Liver (tissue), 9 donors: ENCODE data around the gene MAGEF1. TPM values are rescaled to one million over a fixed set of nuclear protein-coding genes. Genes with fewer than 3 reads are reported as not detected.

Source experiments
- DNase-seq: peaks from one replicate; pipeline ENCODE4 v3.0.0-alpha.2; 2017; ENCODE audit warnings: low spot score
- H3K27ac ChIP-seq, 2 donors: one replicate each; pipeline ENCODE4 v1.7.0; 2013; ENCODE audit warnings: inconsistent platforms in 2 of 2, low read length in 2 of 2, control low read depth in 1 of 2, low read depth in 1 of 2, mild to moderate bottlenecking in 1 of 2
- H3K27me3 ChIP-seq, 4 donors: one replicate each; pipeline versions ENCODE4 v1.6.1 to v1.7.0; 2013; ENCODE audit warnings: low read length in 3 of 4, inconsistent platforms in 1 of 4, mild to moderate bottlenecking in 1 of 4, moderate library complexity in 1 of 4; ENCODE audit not compliant: control insufficient read depth in 4 of 4, insufficient read depth in 4 of 4
- H3K36me3 ChIP-seq, 4 donors: one replicate each; pipeline versions ENCODE4 v1.6.1 to v1.7.0; 2013; ENCODE audit warnings: low read length in 3 of 4, mild to moderate bottlenecking in 3 of 4, low read depth in 1 of 4, moderate library complexity in 1 of 4; ENCODE audit not compliant: control insufficient read depth in 4 of 4, insufficient read depth in 3 of 4
- H3K4me1 ChIP-seq, 4 donors: one replicate each; pipeline versions ENCODE4 v1.6.1 to v1.7.0; 2013; ENCODE audit warnings: low read length in 3 of 4, mild to moderate bottlenecking in 3 of 4, moderate library complexity in 1 of 4; ENCODE audit not compliant: control insufficient read depth in 4 of 4, insufficient read depth in 4 of 4
- H3K4me3 ChIP-seq, 3 donors: one replicate each; pipeline versions ENCODE4 v1.6.1 to v1.7.0; 2013; ENCODE audit warnings: low read length in 3 of 3, control low read depth in 1 of 3, low read depth in 1 of 3, mild to moderate bottlenecking in 1 of 3
- H3K9ac ChIP-seq, 2 donors: one replicate each; pipeline ENCODE4 v1.7.0; 2013; ENCODE audit warnings: low read length in 2 of 2, mild to moderate bottlenecking in 2 of 2, moderate library complexity in 2 of 2, control low read depth in 1 of 2, low read depth in 1 of 2
- H3K9me3 ChIP-seq, 4 donors: one replicate each; pipeline versions ENCODE4 v1.6.1 to v1.7.0; 2013; ENCODE audit warnings: low read length in 3 of 4; ENCODE audit not compliant: control insufficient read depth in 4 of 4
- ATF3 ChIP-seq: IDR thresholded peaks from 2 replicates; pipeline ENCODE4 v1.6.1; 2016; ENCODE audit warnings: antibody characterized with exemption
- CTCF ChIP-seq: fragments of 150-350 bp; IDR thresholded peaks from 2 replicates; pipeline ENCODE4 v1.5.1; 2017; ENCODE audit warnings: improper control_type of control experiment, low read depth, low read length; ENCODE audit not compliant: missing input control
- FOXA1 ChIP-seq: IDR thresholded peaks from 2 replicates; pipeline ENCODE4 v1.6.1; 2016; ENCODE audit warnings: antibody characterized with exemption
- FOXA2 ChIP-seq: IDR thresholded peaks from 2 replicates; pipeline ENCODE4 v1.6.1; 2016; ENCODE audit warnings: antibody characterized with exemption
- HNF4A ChIP-seq, 2 donors: conservative IDR thresholded peaks; 2 replicates each; pipeline ENCODE4 v1.6.1; 2016; ENCODE audit warnings: antibody characterized with exemption in 2 of 2, mild to moderate bottlenecking in 2 of 2
- HNF4G ChIP-seq: IDR thresholded peaks from 2 replicates; pipeline ENCODE4 v1.6.1; 2016; ENCODE audit warnings: antibody characterized with exemption
- JUND ChIP-seq, 2 donors: IDR thresholded peaks; 2 replicates each; pipeline ENCODE4 v1.6.1; 2016; ENCODE audit warnings: antibody characterized with exemption in 2 of 2
- MAX ChIP-seq: IDR thresholded peaks from 2 replicates; pipeline ENCODE4 v1.6.1; 2016; ENCODE audit warnings: antibody characterized with exemption
- NR2F2 ChIP-seq: IDR thresholded peaks from 2 replicates; pipeline ENCODE4 v1.6.1; 2016; ENCODE audit warnings: antibody characterized with exemption
- RAD21 ChIP-seq, 2 donors: IDR thresholded peaks; 2 replicates each; pipeline ENCODE4 v1.6.1; 2016; ENCODE audit warnings: antibody characterized with exemption in 2 of 2, mild to moderate bottlenecking in 2 of 2
- REST ChIP-seq: IDR thresholded peaks from 2 replicates; pipeline ENCODE4 v1.6.1; 2016; ENCODE audit warnings: antibody characterized with exemption, mild to moderate bottlenecking
- TAF1 ChIP-seq: conservative IDR thresholded peaks from 2 replicates; pipeline ENCODE4 v1.6.1; 2016; ENCODE audit warnings: antibody characterized with exemption, mild to moderate bottlenecking
- YY1 ChIP-seq: IDR thresholded peaks from 2 replicates; pipeline ENCODE4 v1.6.1; 2016; ENCODE audit warnings: antibody characterized with exemption, mild to moderate bottlenecking
- WGBS: extraction: QIAGEN DNeasy Blood & Tissue Kit; methylation state at CpG from one replicate; pipeline ENCODE4 v1.1.7; 2013; 5-methylcytosine and 5-hydroxymethylcytosine counted together
- polyA plus RNA-seq, 2 donors: library from polyadenylated mRNA; stranded (reverse) in 1 of 2; unstranded in 1 of 2; fragments of 200-250 nt in 1 of 2; fragments of >200 nt in 1 of 2; fragmentation: Nextera tagmentation in 1 of 2; extraction: Ambion mirVana in 1 of 2; gene quantifications; one replicate each; pipeline versions ENCODE4 v1.2.1 to v1.2.3, GENCODE V29; 2013 to 2015
- total RNA-seq, 2 donors: library from RNA; depleted of rRNA; stranded (reverse); fragments of >200 nt; gene quantifications; one replicate each; pipeline ENCODE4 v1.2.3, GENCODE V29; 2014
- donor health status: healthy.
- donor health status: healthy.
- donor health status: healthy.
- donor health status: healthy.
- donor health status: healthy.

Gene MAGEF1
- total and polyA plus RNA-seq, 4 donors: 12.9 to 15.5 (median 14.3) TPM

GRCh38 chr3:184728010-184728527 is 16.2 kb upstream of the MAGEF1 start:
- WGBS: 81% methylated on average over 6 of the region's 6 CpGs
- no peak for DNase-seq
- H3K9me3 ChIP-seq: no peaks in the 10 kb centered on the region

More at GRCh38 chr3:184728010-184728527, 16.2 kb upstream of the MAGEF1 start:
- Histone ChIP-seq H3K9ac (no peak overlapping the region), H3K4me3 (no peak overlapping the region), H3K27ac (no peak overlapping the region), H3K4me1 (peaks cover 0 to 5% (median 2%) of the 10 kb centered on the region in 4 donors), H3K36me3 (no peaks in the 10 kb centered on the region), H3K27me3 (no peaks in the 10 kb centered on the region)
- TF ChIP-seq MAX (no peak), ATF3 (no peak), FOXA1 (no peak), HNF4A (conservative IDR thresholded peaks at IDR 0.05) (no peak), CTCF (no peak), NR2F2 (no peak), HNF4G (no peak), TAF1 (no peak), JUND (IDR thresholded peaks at IDR 0.05) (no peak), FOXA2 (no peak), RAD21 (IDR thresholded peaks at IDR 0.05) (no peak), REST (no peak), YY1 (no peak)
